Astrocyte (in vitro differentiated cells and primary cell): Measurements from ENCODE around the gene UBTD1.

ENCODE experiments used
- EZH2 ChIP-seq: IDR thresholded peaks from 2 replicates; pipeline ENCODE4 v1.6.1; 2012; ENCODE audit warnings: mild to moderate bottlenecking, low read length, inconsistent platforms; ENCODE audit not compliant: insufficient read depth
- TF ChIP-seq, protein P1 (sequence below): IDR thresholded peaks from 2 replicates; pipeline ENCODE4 v1.5.1; 2011; ENCODE audit warnings: low read depth, mild to moderate bottlenecking, inconsistent platforms, low read length, moderate library complexity; ENCODE audit not compliant: insufficient read depth

DNA sequence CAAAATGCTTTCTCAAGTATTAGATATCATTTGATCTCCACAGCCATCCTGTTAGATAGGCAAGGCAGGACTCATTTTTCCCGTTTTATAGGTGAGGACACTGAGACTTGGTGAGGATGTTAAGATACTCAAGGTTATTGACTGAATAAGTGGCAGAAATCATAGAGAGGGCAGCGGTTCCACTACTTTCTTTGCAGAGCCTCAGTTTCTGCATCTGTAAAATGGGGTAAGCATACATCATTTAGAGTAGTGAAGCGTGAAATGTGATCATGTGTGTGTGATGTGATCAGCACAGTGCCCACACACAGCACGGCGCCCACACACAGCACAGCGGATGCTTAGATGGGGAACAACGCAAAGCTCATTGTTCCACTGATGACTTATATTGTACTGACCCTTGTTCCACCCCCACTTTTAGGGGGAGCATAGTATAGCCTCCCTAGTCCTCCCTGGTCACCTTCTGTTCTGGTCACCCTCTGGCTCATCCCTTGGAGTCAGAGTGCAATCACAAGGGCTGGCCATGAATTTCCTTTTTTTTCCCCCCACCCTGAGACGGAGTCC, 10.5 kb downstream of the UBTD1 start:
- TF ChIP-seq, protein P1, sequence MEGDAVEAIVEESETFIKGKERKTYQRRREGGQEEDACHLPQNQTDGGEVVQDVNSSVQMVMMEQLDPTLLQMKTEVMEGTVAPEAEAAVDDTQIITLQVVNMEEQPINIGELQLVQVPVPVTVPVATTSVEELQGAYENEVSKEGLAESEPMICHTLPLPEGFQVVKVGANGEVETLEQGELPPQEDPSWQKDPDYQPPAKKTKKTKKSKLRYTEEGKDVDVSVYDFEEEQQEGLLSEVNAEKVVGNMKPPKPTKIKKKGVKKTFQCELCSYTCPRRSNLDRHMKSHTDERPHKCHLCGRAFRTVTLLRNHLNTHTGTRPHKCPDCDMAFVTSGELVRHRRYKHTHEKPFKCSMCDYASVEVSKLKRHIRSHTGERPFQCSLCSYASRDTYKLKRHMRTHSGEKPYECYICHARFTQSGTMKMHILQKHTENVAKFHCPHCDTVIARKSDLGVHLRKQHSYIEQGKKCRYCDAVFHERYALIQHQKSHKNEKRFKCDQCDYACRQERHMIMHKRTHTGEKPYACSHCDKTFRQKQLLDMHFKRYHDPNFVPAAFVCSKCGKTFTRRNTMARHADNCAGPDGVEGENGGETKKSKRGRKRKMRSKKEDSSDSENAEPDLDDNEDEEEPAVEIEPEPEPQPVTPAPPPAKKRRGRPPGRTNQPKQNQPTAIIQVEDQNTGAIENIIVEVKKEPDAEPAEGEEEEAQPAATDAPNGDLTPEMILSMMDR: no peak
- no peak for TF ChIP-seq EZH2
